Measurements from ENCODE around the gene RAB11FIP4. TPM values are rescaled to one million over a fixed set of nuclear protein-coding genes. Genes with fewer than 3 reads are reported as not detected.

RAB11FIP4 gene
- total and polyA plus RNA-seq, 9 of the 15 experiments (the other 6 are each of a cell fraction or from before 2014, with no cell fraction given) = 0.62 to 16.6 (median 8.9) TPM

- H3K4me2 ChIP-seq (ENCODE audit: insufficient read depth, low read length) = no peak overlapping the region
- 31% methylated on average over 23 of the region's 31 CpGs for WGBS (ENCODE audit: insufficient coverage, low coverage, missing lambda C conversion rate)
- FAIRE-seq = peak; percentile 90
- no peak for TF ChIP-seq NCOR1 (IDR thresholded peaks at IDR 0.05)
- no peak for TF ChIP-seq NR0B1 (IDR thresholded peaks at IDR 0.05; ENCODE audit: partially characterized antibody)
- TF ChIP-seq SAFB (IDR thresholded peaks at IDR 0.05; ENCODE audit: borderline replicate concordance, low read depth, low read length) = no peak
- TF ChIP-seq EGR1 (conservative IDR thresholded peaks at IDR 0.05) = 0 out of 2 replicates have a peak, but pooled peaks have one; percentile 20
- TF ChIP-seq HDAC1 (IDR thresholded peaks at IDR 0.05) = no peak
- no peak for TF ChIP-seq THRB (CRISPR knock-in tag; conservative IDR thresholded peaks at IDR 0.05)
- TF ChIP-seq BMI1 (IDR thresholded peaks at IDR 0.05; ENCODE audit: low read length) = no peak
- TF ChIP-seq TFE3 (CRISPR knock-in tag; IDR thresholded peaks at IDR 0.05) = no peak
- 0 out of 2 replicates have a peak, but pooled peaks have one; percentile 5 for TF ChIP-seq CBX1 (IDR thresholded peaks at IDR 0.05; ENCODE audit: low read depth)
- TF ChIP-seq ZNF134 (CRISPR knock-in tag; conservative IDR thresholded peaks at IDR 0.05) = no peak
- TF ChIP-seq DEAF1 (CRISPR knock-in tag; IDR thresholded peaks at IDR 0.05) = peak; percentile 86
- TF ChIP-seq MAZ (CRISPR knock-in tag; conservative IDR thresholded peaks at IDR 0.05 in 1 of 2, IDR thresholded peaks at IDR 0.05 in 1 of 2) = peak in 1 of 2 experiments; percentile 59; a peak in 1 of 4 replicates
- 0 out of 2 replicates have a peak, but pooled peaks have one; percentile 17 for TF ChIP-seq CREM (IDR thresholded peaks at IDR 0.05; ENCODE audit: low read depth)
- TF ChIP-seq ZNF668 (CRISPR knock-in tag; IDR thresholded peaks at IDR 0.05) = no peak
Observed at GRCh38 chr17:31524926-31525800, 133.7 kb downstream of the RAB11FIP4 start.

More at GRCh38 chr17:31524926-31525800, 133.7 kb downstream of the RAB11FIP4 start:
- DNase-seq (ENCODE audit: extremely low read depth in 1 of 4, low spot score in 3 of 4) (peak; percentile 87 to 88 (median 88)), ATAC-seq (peak; percentile 98)
- H2AFZ ChIP-seq (ENCODE audit: low read depth, low read length) = no peak overlapping the region
- no peaks in the 10 kb centered on the region for H3K79me2 ChIP-seq (ENCODE audit: control insufficient read depth, insufficient read depth, low read length)
- H3K27ac ChIP-seq (ENCODE audit: extremely low read depth, low read depth, low read length) = no peak overlapping the region
- no peaks in the 10 kb centered on the region for H3K27me3 ChIP-seq (ENCODE audit: control insufficient read depth in 2 of 2, insufficient read depth in 2 of 2, low read length in 2 of 2)
- POLR2A ChIA-PET = interaction anchor here (1.3 to 1.4 kb wide), 2 partner anchors 10 to 86 kb away, joined by 3 to 5 read pairs; no protein-coding TSS in a partner anchor
- 0 out of 3 replicates have a peak, but pooled peaks cover 5% of the 10 kb centered on the region for H3K36me3 ChIP-seq (ENCODE audit: control insufficient read depth, insufficient read depth, low read length)
- peaks cover 14% of the 10 kb centered on the region for H4K20me1 ChIP-seq (replicated peaks; ENCODE audit: control insufficient read depth, insufficient read depth, low read length)
- peaks cover 0 to 24% of the 10 kb centered on the region in 2 experiments; a peak in 2 of 5 replicates for H3K4me1 ChIP-seq (replicated peaks in 1 of 2; ENCODE audit: control insufficient read depth in 2 of 2, insufficient read depth in 2 of 2, low read length in 2 of 2)
- no peaks in the 10 kb centered on the region for H3K9me1 ChIP-seq (ENCODE audit: control insufficient read depth, insufficient read depth, low read length)
- intact Hi-C loops (cut with micrococcal nuclease) (loop anchor here (1.0 kb wide), 2 partner anchors 88 to 136 kb away; no protein-coding TSS in a partner anchor), in situ Hi-C loops (cut with MboI) (loop anchor here (5.0 kb wide), 1 partner anchor 83 kb away; no protein-coding TSS in a partner anchor)
- no TSS peak for BruUV-seq (replicated peaks)
- CTCF ChIA-PET (ENCODE audit: low intra/inter-chr PET ratio) = interaction anchor here (0.9 to 4.5 kb wide), 7 partner anchors 79 to 317 kb away, joined by 3 to 68 read pairs (median 8); no protein-coding TSS in a partner anchor
- H3K9ac ChIP-seq (ENCODE audit: insufficient read depth in 1 of 2, low read depth in 2 of 2, low read length in 2 of 2) = no peak overlapping the region; a peak in 1 of 4 replicates
- H3K4me3 ChIP-seq = no peak overlapping the region
- H3K9me3 ChIP-seq (replicated peaks; ENCODE audit: control insufficient read depth, insufficient read depth, low read depth, low read length) = no peaks in the 10 kb centered on the region

Data from K562 (cell line).